Activated CD8-positive, alpha-beta T cell treated with anti-CD3 and anti-CD28 coated beads, Interleukin-2, amount 10 ng/mL, durations not matched to agents 7 days and 5 days (primary cell): Measurements from ENCODE around the gene TMEM242. TPM values are rescaled to one million over a fixed set of nuclear protein-coding genes. Genes with fewer than 3 reads are reported as not detected.

Experiments used
- ATAC-seq: fragments of 150-1000 bp; cut with Tn5 transposase; one replicate; pipeline ENCODE4 v1.10.0; 2021; ENCODE audit warnings: moderate library complexity
- CTCF ChIA-PET: fragments of 350-600 bp; sonication (Branson Sonifier 250); formaldehyde crosslinking; loops from one replicate; lab custom pipeline; 2021; ENCODE audit warnings: antibody characterized with exemption; lab: Charles Lee
- POLR2A ChIA-PET: fragments of 350-600 bp; sonication (Branson Sonifier 250); formaldehyde crosslinking; loops from one replicate; lab custom pipeline; 2021; ENCODE audit warnings: antibody characterized with exemption; lab: Charles Lee
- DNase-seq: peaks from one replicate; pipeline ENCODE4 v3.0.0-alpha.2; 2020
- H3K27ac Mint-ChIP-seq: one replicate; pipeline ENCODE4 v1.8.0; 2021; ENCODE audit warnings: mild to moderate bottlenecking, mixed read lengths
- H3K27me3 Mint-ChIP-seq: one replicate; pipeline ENCODE4 v1.8.0; 2021; ENCODE audit warnings: low read depth, mixed read lengths
- H3K36me3 Mint-ChIP-seq: one replicate; pipeline ENCODE4 v1.8.0; 2021; ENCODE audit warnings: low read depth, mixed read lengths
- H3K4me1 Mint-ChIP-seq: one replicate; pipeline ENCODE4 v1.8.0; 2021; ENCODE audit warnings: low read depth, mixed read lengths
- H3K4me3 Mint-ChIP-seq: one replicate; pipeline ENCODE4 v1.8.0; 2021; ENCODE audit warnings: mild to moderate bottlenecking, mixed read lengths
- H3K9me3 Mint-ChIP-seq: one replicate; pipeline ENCODE4 v1.8.0; 2022; ENCODE audit warnings: mixed read lengths; ENCODE audit not compliant: insufficient read depth
- total RNA-seq, 2 experiments: library from RNA; stranded (reverse); gene quantifications; one replicate each; pipeline ENCODE4 v1.2.3, GENCODE V29; 2021

Gene TMEM242
- total RNA-seq, 2 experiments from 2014 or later: 9.1 to 9.5 TPM

DNA sequence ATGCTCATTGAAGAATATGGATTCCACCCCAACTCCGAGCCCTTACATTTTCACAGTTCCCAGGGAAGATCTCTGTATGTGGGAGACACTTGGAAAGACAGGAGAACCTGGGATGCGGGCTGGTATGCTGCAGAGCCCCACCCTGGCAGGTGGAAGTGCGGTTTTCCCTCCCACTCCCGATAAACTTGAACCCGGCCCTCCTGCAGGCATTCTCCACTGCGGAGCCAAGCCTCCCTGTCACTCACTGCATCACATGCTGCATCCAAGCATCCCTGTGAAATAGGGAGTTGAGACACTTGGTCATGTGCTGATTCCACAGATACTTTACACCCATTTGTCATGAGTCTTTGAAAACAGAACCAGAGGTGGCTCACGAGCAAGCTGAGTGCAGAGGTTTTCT, 35.4 kb downstream of the TMEM242 start:
- H3K36me3 Mint-ChIP-seq: peaks cover 11% of the 10 kb centered on the region
- no peaks in the 10 kb centered on the region for H3K27me3 Mint-ChIP-seq
- H3K27ac Mint-ChIP-seq: no peak overlapping the region
- no peak overlapping the region for H3K4me3 Mint-ChIP-seq
- POLR2A ChIA-PET: no interaction called here
- H3K9me3 Mint-ChIP-seq: no peaks in the 10 kb centered on the region
- ATAC-seq (no peak), DNase-seq (no peak)
- CTCF ChIA-PET: interaction anchor here (1.2 kb wide), 1 partner anchor 13 kb away, joined by 5 read pairs; no protein-coding TSS in a partner anchor
- peaks cover 12% of the 10 kb centered on the region for H3K4me1 Mint-ChIP-seq

DNA sequence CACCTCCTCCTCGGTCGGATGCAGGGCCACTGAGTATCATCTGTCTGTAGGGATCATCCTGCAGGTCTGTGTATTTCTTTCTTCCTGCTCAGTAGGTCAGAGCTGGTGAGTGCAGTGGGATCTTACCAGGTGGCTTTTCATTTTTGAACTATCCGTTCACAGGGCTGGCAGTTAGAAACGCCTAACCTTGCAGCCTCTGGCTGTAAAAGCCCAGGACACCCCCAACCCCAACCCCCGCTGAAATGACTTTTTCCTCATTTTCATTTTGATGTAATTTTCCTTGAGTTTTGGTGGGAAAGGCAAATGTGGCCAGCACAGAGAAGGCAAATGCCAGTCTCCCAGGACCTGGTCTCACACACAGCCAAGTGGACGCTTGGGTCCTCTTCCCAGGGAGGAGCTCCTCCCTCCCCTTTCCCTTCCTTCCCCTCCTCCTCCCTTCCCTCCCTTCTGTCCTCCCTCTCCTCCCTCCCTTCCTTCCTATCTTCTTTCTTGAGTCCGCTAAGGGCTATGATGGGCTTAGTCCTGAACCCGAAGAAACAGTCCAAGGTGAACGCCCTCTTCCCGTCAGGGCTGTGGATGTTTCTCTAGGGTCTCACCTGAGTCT, 36.0 kb downstream of the TMEM242 start:
- Mint-ChIP-seq H3K4me1 (peaks cover 8% of the 10 kb centered on the region), H3K27ac (no peak overlapping the region), H3K9me3 (no peaks in the 10 kb centered on the region), H3K36me3 (peaks cover 9% of the 10 kb centered on the region), H3K4me3 (no peak overlapping the region), H3K27me3 (no peaks in the 10 kb centered on the region)
- ChIA-PET POLR2A (no interaction called here), CTCF (no interaction called here)
- no peak for DNase-seq
- ATAC-seq: no peak

DNA sequence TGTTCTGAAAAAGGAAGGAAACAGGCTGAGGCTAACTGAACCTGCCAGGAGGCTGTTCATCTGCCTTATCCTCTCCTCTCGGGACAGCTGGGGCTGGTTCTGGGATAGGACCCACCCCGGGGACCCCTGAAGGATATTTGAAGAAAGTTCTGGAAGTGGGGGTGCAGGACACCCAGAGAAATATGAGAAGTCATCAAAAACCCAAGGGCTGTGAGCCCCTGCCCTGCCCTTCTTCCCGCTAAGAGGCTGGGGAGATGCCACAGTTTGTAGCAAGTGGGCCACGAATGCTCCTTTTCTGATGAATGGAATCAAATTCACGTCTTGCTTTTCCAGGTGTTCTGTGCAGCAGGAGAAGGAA, 37.9 kb downstream of the TMEM242 start:
- H3K27me3 Mint-ChIP-seq: no peaks in the 10 kb centered on the region
- ChIA-PET CTCF (no interaction called here), POLR2A (interaction anchor here (0.5 kb wide), 1 partner anchor 59 kb away, joined by 4 read pairs; no protein-coding TSS in a partner anchor)
- H3K27ac Mint-ChIP-seq: no peak overlapping the region
- no peaks in the 10 kb centered on the region for H3K4me1 Mint-ChIP-seq
- DNase-seq (no peak), ATAC-seq (no peak)
- H3K9me3 Mint-ChIP-seq: no peaks in the 10 kb centered on the region
- H3K36me3 Mint-ChIP-seq: peaks cover 4% of the 10 kb centered on the region
- H3K4me3 Mint-ChIP-seq: no peak overlapping the region

DNA sequence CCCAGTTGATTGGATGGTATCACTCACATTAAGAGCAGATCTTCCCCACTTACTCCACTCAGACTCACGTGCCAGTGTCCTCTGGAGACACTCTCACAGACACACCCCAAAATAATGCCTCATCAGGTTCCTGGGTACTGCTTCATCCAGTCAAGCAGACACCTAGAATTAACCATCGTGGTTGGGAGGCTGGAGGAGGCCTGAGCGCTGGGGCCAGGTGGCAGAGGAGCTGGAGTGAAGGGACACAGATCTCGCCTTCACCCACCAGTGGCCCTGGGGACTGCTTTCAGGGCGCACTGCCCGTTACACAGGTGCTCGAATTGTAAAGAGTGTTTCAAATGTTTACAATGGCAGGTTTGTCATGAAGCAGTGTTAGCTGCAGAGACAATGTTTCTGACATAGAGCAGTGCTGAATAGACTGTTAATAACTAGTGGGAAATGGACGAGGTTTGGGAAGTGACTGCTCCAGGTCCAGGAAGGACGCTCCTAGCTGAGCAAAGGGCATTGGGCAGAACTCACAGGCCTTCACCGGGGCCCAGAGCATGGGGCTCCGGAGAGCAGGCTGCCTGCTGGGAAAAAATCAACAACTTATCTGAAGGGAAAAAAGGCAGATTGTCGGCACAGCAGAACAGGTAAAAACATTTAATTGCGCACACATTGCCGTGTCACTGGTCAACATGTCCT, 38.4 kb downstream of the TMEM242 start:
- H3K27ac Mint-ChIP-seq: no peak overlapping the region
- POLR2A ChIA-PET: interaction anchor here (0.5 to 1.5 kb wide), 2 partner anchors 10 to 59 kb away, joined by 3 to 4 read pairs; no protein-coding TSS in a partner anchor
- DNase-seq: no peak
- no peak overlapping the region for H3K4me3 Mint-ChIP-seq
- no peaks in the 10 kb centered on the region for H3K4me1 Mint-ChIP-seq
- peaks cover 4% of the 10 kb centered on the region for H3K36me3 Mint-ChIP-seq
- no peaks in the 10 kb centered on the region for H3K27me3 Mint-ChIP-seq
- ATAC-seq: no peak
- no peaks in the 10 kb centered on the region for H3K9me3 Mint-ChIP-seq
- CTCF ChIA-PET: no interaction called here

DNA sequence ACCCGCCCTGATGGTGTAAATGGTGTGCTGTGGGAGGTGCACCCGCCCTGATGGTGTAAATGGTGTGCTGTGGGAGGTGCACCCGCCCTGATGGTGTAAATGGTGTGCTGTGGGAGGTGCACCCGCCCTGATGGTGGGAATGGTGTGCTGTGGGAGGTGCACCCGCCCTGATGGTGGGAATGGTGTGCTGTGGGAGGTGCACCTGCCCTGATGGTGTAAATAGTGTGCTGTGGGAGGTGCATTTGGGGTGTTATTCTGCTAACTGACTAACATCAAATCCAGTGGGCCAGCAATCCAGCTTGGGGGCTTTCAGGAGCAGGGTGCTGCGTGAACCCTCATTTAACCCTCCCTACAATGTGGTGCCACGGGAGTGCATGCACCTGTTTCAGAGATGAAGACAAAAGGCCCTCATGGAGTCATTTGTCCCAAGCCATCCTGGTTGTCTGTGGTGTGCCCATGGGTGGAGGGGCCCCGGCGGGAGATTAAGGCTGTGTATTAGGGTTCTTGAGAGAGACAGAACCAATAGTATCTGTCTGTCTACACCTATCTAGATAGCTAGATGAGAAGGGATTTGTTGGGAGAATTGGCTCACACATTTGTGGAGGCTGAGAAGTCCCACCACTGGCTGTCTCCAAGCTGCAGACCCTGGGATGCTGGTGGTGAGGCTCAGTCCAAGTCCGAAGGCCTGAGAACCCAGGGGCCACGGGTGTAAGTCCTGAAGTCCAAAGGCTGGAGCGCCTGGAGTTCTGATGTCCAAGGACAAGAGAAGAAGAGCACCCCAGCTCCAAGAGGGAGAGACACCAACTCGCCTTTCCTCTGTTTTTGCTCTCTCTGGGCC, 39.2 kb downstream of the TMEM242 start:
- CTCF ChIA-PET: no interaction called here
- POLR2A ChIA-PET: interaction anchor here (1.5 kb wide), 1 partner anchor 9 kb away, joined by 3 read pairs; no protein-coding TSS in a partner anchor
- no peaks in the 10 kb centered on the region for H3K9me3 Mint-ChIP-seq
- DNase-seq: no peak
- no peaks in the 10 kb centered on the region for H3K36me3 Mint-ChIP-seq
- no peak for ATAC-seq
- no peak overlapping the region for H3K27ac Mint-ChIP-seq
- H3K4me3 Mint-ChIP-seq: no peak overlapping the region
- H3K27me3 Mint-ChIP-seq: peaks cover 2% of the 10 kb centered on the region
- H3K4me1 Mint-ChIP-seq: no peaks in the 10 kb centered on the region

DNA sequence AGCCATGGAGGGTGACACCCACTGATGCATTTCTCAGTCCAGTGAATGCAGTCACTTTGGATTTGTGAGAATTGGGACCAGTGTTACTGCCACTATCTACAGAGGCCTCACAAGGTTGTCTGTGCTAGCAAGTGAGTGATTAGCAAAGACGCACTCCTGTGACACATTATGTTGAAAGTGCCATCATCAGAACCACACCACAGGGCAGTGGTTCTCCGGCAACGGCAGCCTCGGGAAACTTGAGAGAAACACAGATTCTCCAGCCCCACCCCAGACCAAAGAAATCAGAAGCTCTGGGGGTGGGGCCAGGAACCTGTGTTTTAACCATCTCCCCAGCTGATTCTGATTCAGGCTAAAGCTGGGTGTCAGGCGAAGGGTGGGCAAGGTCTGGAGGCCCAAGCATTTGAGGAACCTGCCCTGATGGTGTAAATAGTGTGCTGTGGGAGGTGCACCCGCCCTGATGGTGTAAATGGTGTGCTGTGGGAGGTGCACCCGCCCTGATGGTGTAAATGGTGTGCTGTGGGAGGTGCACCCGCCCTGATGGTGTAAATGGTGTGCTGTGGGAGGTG, 39.9 kb downstream of the TMEM242 start:
- H3K36me3 Mint-ChIP-seq: no peaks in the 10 kb centered on the region
- H3K4me1 Mint-ChIP-seq: no peaks in the 10 kb centered on the region
- H3K27me3 Mint-ChIP-seq: peaks cover 4% of the 10 kb centered on the region
- ATAC-seq (no peak), DNase-seq (no peak)
- no peak overlapping the region for H3K4me3 Mint-ChIP-seq
- no peaks in the 10 kb centered on the region for H3K9me3 Mint-ChIP-seq
- ChIA-PET CTCF (no interaction called here), POLR2A (interaction anchor here (1.5 kb wide), 1 partner anchor 9 kb away, joined by 3 read pairs; no protein-coding TSS in a partner anchor)
- H3K27ac Mint-ChIP-seq: no peak overlapping the region

DNA sequence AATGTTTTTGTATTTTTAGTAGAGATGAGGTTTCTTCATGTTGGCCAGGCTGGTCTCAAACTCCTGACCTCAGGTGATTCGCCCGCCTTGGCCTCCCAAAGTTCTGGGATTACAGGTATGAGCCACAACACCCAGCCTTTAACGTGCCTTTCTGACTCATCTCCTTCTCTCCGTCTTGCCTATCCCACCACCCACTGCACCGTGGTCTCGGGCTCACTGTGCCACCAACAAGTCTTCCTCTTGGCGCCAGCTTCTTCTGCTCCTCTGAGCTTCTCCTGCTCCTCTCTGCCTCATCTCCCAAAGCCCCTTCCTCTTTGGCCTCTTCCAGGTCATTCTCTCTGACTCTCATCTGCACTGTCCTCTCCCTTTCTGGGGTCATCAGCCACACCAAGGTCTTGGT, 41.0 kb downstream of the TMEM242 start:
- Mint-ChIP-seq H3K9me3 (no peaks in the 10 kb centered on the region), H3K4me3 (no peak overlapping the region), H3K27me3 (peaks cover 5% of the 10 kb centered on the region), H3K4me1 (no peaks in the 10 kb centered on the region), H3K36me3 (no peaks in the 10 kb centered on the region), H3K27ac (no peak overlapping the region)
- CTCF ChIA-PET: interaction anchor here (2.1 kb wide), 1 partner anchor 20 kb away, joined by 5 read pairs; no protein-coding TSS in a partner anchor
- POLR2A ChIA-PET: no interaction called here
- ATAC-seq: no peak
- no peak for DNase-seq

DNA sequence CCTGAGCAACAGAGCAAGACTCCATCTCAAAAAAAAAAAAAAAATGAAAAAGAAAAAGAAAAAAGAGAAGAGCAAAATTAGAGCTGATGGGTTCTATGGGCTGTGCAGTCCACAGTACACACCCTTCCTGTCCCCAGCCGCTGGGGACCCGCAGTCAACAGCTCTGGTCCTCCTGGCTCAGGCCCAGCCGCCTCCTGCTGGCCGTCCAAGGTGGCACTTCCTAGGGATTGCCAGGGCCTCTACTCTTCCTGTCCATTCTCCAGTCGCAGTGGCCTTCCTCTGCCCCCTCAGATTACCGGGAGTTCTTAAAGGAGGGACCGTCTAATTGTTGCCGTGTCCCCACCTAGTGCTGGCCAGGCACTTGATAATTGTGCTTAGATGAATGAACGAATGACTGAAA, 41.7 kb downstream of the TMEM242 start:
- ATAC-seq (no peak), DNase-seq (no peak)
- no peaks in the 10 kb centered on the region for H3K36me3 Mint-ChIP-seq
- H3K4me3 Mint-ChIP-seq: no peak overlapping the region
- peaks cover 10% of the 10 kb centered on the region for H3K27me3 Mint-ChIP-seq
- H3K4me1 Mint-ChIP-seq: no peaks in the 10 kb centered on the region
- no peaks in the 10 kb centered on the region for H3K9me3 Mint-ChIP-seq
- POLR2A ChIA-PET: no interaction called here
- CTCF ChIA-PET: interaction anchor here (2.1 kb wide), 1 partner anchor 21 kb away, joined by 5 read pairs; no protein-coding TSS in a partner anchor
- no peak overlapping the region for H3K27ac Mint-ChIP-seq

DNA sequence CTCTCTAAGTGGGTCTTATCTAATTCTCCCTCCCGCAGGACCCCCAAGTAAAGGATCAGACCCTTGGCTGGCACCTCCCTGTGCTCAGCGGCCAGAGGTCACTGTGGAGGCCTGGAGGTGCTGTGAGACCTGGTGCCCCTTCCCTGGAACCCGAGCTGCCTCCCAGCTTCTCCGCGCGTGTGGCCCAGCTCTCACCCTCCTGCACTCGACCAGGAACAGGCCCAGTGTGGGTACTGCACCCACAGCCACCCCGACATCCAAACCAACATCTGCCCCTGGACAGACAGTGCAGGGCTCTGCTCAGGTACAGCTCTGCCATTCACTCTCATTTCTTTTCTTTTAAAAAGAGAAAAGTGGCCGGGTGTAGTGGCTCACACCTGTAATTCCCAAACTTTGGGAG, 42.4 kb downstream of the TMEM242 start:
- Mint-ChIP-seq H3K4me1 (no peaks in the 10 kb centered on the region), H3K27me3 (peaks cover 11% of the 10 kb centered on the region), H3K4me3 (no peak overlapping the region), H3K9me3 (no peaks in the 10 kb centered on the region), H3K27ac (no peak overlapping the region), H3K36me3 (no peaks in the 10 kb centered on the region)
- ChIA-PET POLR2A (no interaction called here), CTCF (interaction anchor here (2.1 kb wide), 1 partner anchor 22 kb away, joined by 5 read pairs; no protein-coding TSS in a partner anchor)
- no peak for ATAC-seq
- DNase-seq: no peak

DNA sequence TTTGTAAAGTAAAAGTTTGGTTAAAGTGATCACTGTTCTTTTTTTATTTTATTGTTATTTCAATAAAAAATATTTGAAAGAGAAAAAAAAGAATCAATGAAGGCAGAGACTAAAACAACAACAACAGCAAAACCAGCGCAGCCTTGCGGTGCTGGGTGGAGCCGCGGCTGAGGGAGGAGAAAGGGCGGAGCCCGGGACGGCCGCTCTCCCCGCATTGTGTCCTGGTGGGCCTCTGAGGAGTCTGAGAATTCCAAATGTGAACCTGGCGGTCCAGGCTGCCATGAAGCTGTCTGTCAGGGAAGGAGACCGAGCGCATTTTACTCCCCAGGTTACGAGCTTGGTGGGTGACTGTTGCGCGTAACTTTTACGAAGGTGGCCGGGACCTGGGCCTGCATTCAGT, 43.2 kb downstream of the TMEM242 start:
- no peak for ATAC-seq
- ChIA-PET POLR2A (no interaction called here), CTCF (interaction anchor here (2.1 kb wide), 1 partner anchor 22 kb away, joined by 5 read pairs; no protein-coding TSS in a partner anchor)
- Mint-ChIP-seq H3K4me1 (no peaks in the 10 kb centered on the region), H3K27ac (no peak overlapping the region), H3K36me3 (no peaks in the 10 kb centered on the region), H3K4me3 (no peak overlapping the region), H3K9me3 (no peaks in the 10 kb centered on the region), H3K27me3 (peaks cover 11% of the 10 kb centered on the region)
- no peak for DNase-seq

DNA sequence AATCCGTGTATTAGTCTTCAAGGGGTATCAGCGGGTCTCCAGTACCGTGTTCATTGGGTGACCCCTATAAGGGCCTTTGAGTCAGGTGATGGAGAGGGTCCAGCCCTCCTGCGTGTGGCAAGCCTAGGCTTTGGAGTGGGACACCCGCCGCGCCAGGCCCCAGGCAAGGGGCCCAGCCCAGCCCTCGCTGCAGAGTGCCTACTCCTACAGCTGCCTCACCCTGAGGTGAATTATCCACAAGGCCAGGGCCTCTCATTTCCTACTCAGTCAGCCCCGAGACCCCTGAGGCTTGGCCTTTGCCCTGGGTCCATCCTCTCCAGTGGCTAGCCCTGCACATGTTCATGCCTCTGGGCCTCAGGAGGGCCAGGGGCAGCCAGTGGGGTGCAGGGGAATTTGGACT, 45.1 kb downstream of the TMEM242 start:
- POLR2A ChIA-PET: no interaction called here
- Mint-ChIP-seq H3K27ac (no peak overlapping the region), H3K9me3 (no peaks in the 10 kb centered on the region), H3K4me1 (peaks cover 10% of the 10 kb centered on the region), H3K4me3 (no peak overlapping the region), H3K36me3 (no peaks in the 10 kb centered on the region), H3K27me3 (peaks cover 11% of the 10 kb centered on the region)
- CTCF ChIA-PET: interaction anchor here (0.6 to 1.3 kb wide), 3 partner anchors 30 to 401 kb away, joined by 3 read pairs; no protein-coding TSS in a partner anchor
- no peak for DNase-seq
- ATAC-seq: no peak
